OCI-M1 (cell line): ENCODE results near the gene SLC16A10.
"Not testable (repeated sequence)": the region's sequence is repeated elsewhere in the genome, so short reads cannot be mapped to it uniquely, and the experiment has no call there.

Experiments used
- DNase-seq: peaks from one replicate; lab custom pipeline; 2025; lab: John Stamatoyannopoulos, UW

The SLC16A10 gene

GRCh38 chr6:111219785-111220184 lies 132.5 kb downstream of the SLC16A10 start:
- no peak for DNase-seq

GRCh38 chr6:111220383-111221031 lies 133.2 kb downstream of the SLC16A10 start:
- DNase-seq: no peak

GRCh38 chr6:111221804-111222203 lies 134.5 kb downstream of the SLC16A10 start:
- no peak for DNase-seq

- DNase-seq: no peak
Observed at GRCh38 chr6:111222341-111222740, 135.0 kb downstream of the SLC16A10 start.

- DNase-seq: no peak
Observed at GRCh38 chr6:111228094-111228493, 140.8 kb downstream of the SLC16A10 start.

GRCh38 chr6:111230351-111231089 lies 143.2 kb downstream of the SLC16A10 start:
- DNase-seq: peak; percentile 56

- DNase-seq: no peak
Observed at GRCh38 chr6:111231090-111231459, 143.8 kb downstream of the SLC16A10 start.

GRCh38 chr6:111237852-111238251 lies 150.5 kb downstream of the SLC16A10 start:
- no peak for DNase-seq

GRCh38 chr6:111238464-111239119 lies 151.3 kb downstream of the SLC16A10 start:
- DNase-seq: no peak

- DNase-seq: no peak
Observed at GRCh38 chr6:111239461-111239860, 152.2 kb downstream of the SLC16A10 start.

- no peak for DNase-seq
Observed at GRCh38 chr6:111242452-111242851, 155.1 kb downstream of the SLC16A10 start.

- no peak for DNase-seq
Observed at GRCh38 chr6:111243095-111243494, 155.8 kb downstream of the SLC16A10 start.

GRCh38 chr6:111248789-111249188 lies 161.5 kb downstream of the SLC16A10 start:
- DNase-seq: no peak

GRCh38 chr6:111250791-111251354 lies 163.6 kb downstream of the SLC16A10 start:
- peak; percentile 72 for DNase-seq

- DNase-seq: no peak
Observed at GRCh38 chr6:111252726-111253125, 165.4 kb downstream of the SLC16A10 start.

GRCh38 chr6:111254004-111254778 lies 166.9 kb downstream of the SLC16A10 start:
- DNase-seq: no peak

- DNase-seq: no peak
Observed at GRCh38 chr6:111254779-111255166, 167.5 kb downstream of the SLC16A10 start.

GRCh38 chr6:111255838-111256237 lies 168.5 kb downstream of the SLC16A10 start:
- not testable (repeated sequence) for DNase-seq

- DNase-seq: peak; percentile 74
Observed at GRCh38 chr6:111256646-111257045, 169.3 kb downstream of the SLC16A10 start.

GRCh38 chr6:111258010-111258409 lies 170.7 kb downstream of the SLC16A10 start:
- no peak for DNase-seq

GRCh38 chr6:111258615-111259088 lies 171.3 kb downstream of the SLC16A10 start:
- no peak for DNase-seq
